ENCODE measurements around the gene RHOF. TPM values are rescaled to one million over a fixed set of nuclear protein-coding genes. Genes with fewer than 3 reads are reported as not detected.

The RHOF gene, protein sequence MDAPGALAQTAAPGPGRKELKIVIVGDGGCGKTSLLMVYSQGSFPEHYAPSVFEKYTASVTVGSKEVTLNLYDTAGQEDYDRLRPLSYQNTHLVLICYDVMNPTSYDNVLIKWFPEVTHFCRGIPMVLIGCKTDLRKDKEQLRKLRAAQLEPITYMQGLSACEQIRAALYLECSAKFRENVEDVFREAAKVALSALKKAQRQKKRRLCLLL
- total RNA-seq (100 to 1,000 TPM; 121 to 164 (median 134) TPM), polyA plus RNA-seq (100 to 1,000 TPM in 1 of 2 donors, 10 to 100 TPM in 1; 69.2 to 115 TPM), total RNA-seq (91.8 reads per million, percentile 83 among the genes with 10 or more reads in this experiment)

DNA sequence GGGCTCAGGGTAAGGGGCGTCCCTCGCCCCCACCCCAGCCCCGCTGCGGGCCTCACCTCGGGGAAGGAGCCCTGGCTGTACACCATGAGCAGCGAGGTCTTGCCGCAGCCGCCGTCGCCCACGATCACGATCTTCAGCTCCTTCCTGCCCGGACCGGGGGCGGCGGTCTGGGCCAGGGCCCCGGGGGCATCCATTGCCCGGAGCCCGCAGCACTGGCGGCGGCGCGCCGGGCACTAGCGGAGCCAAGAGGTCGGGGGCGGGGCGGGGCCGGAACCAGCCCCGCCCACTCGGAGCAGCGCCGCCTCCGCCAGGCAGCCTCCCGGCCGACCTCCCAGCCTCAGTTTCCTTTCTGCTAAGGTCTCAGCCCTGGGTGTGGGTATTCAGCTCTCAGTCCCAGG lies at the start of gene RHOF:
RHOF (minus strand) TSS at position 249 of the 398 bp plus-strand sequence; CDS start at position 194, 55 bp downstream.
- peak within 1 kb of the TSS; percentile 96 for H3K27ac ChIP-seq (ENCODE audit: low read depth, low read length)
- DNase-seq, result peak in 2 of 9 donors; percentile 57 to 79
- peaks cover 0 to 35% (median 0%) of the 10 kb centered on the region in 3 experiments for H3K36me3 ChIP-seq (ENCODE audit: control insufficient read depth in 2 of 3, insufficient read depth in 3 of 3, low read length in 3 of 3)
- peaks cover 0 to 11% (median 0%) of the 10 kb centered on the region in 11 donors for H3K9me3 Mint-ChIP-seq
- POLR2A ChIA-PET, result interaction anchor here (0.5 to 33.4 kb wide), 16 partner anchors 6 to 257 kb away, joined by 3 to 1941 read pairs (median 5); partner anchors contain the start of genes PSMD9, RHOF, SETD1B and TMEM120B
- H3K9me3 ChIP-seq (ENCODE audit: control insufficient read depth in 2 of 3, low read length in 3 of 3), result no peaks in the 10 kb centered on the region
- H3K4me1 Mint-ChIP-seq, result peaks cover 39 to 72% (median 59%) of the 10 kb centered on the region in 7 donors
- H3K27ac Mint-ChIP-seq, result peak within 1 kb of the TSS; percentile 95 to 100 (median 98)
- peaks cover 44 to 50% of the 10 kb centered on the region in 2 donors for H3K4me1 ChIP-seq (ENCODE audit: control insufficient read depth in 2 of 2, insufficient read depth in 2 of 2, low read length in 2 of 2)
- H3K27me3 ChIP-seq (ENCODE audit: control insufficient read depth in 2 of 2, insufficient read depth in 2 of 2, low read length in 2 of 2), result no peaks in the 10 kb centered on the region
- CTCF ChIA-PET, result interaction anchor here (1.0 to 14.9 kb wide), 23 partner anchors 14 to 314 kb away, joined by 3 to 609 read pairs (median 7); partner anchors contain the start of genes PSMD9, SETD1B and TMEM120B
- peak within 1 kb of the TSS; percentile 89 to 99 (median 96) for H3K4me3 Mint-ChIP-seq
- intact Hi-C loops (cut with micrococcal nuclease), result loop anchor here (5.0 kb wide), 5 partner anchors 81 to 391 kb away; partner anchors contain the start of genes MLXIP (in 1 of the 2), ORAI1 (in 1 of the 2), RNF34 (in 1 of the 2) and TMEM120B (in 1 of the 2)
- peak; percentile 16 for ATAC-seq
- H3K4me3 ChIP-seq (ENCODE audit: low read length), result peak within 1 kb of the TSS; percentile 99
- H3K27me3 Mint-ChIP-seq, result no peaks in the 10 kb centered on the region
- H3K36me3 Mint-ChIP-seq, result peaks cover 3 to 35% (median 7%) of the 10 kb centered on the region in 5 donors

DNA sequence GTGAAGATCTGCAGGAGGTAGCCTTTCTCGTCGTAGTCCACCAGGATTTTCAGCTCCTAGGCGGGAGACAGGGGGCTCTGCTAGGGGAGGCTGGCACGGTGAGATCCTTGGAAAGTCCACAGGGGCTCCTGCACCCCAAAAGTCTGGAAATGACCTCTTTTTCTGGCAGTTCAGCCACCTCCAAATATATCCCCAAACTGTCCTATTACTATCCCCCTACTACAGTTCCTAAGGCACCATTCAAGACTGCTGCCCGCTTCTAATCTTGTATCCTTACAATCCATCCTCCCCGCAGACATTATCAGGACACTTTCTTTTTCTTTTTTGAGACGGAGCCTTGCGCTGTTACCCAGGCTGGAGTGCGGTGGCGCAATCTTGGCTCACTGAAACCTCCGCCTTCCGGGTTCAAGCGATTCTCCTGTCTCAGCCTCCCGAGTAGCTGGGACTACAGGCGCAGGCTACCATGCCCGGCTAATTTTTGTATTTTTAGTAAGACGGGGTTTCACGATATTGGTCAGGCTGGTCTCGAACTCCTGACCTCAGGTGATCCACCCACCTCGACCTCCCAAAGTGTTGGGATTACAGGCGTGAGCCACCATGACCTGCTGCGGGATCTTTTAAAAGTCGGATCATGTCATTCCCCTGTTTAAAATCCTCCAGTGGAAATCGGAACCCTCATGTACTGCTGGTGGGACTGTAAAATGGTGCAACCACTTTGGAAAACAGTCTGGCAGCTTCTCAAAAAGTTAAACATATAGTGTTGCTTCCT lies 46.7 kb upstream of the RHOF start:
- intact Hi-C loops (cut with micrococcal nuclease), result loop anchor here (1.0 to 5.0 kb wide), 15 partner anchors 15 to 1153 kb away; partner anchors contain the start of genes CFAP251 (in 2 of the 2), DIABLO (in 2 of the 2), PSMD9 (in 2 of the 2) and TMEM120B (in 2 of the 2)
- Mint-ChIP-seq H3K36me3 (no peaks in the 10 kb centered on the region), H3K9me3 (peaks cover 0 to 2% (median 0%) of the 10 kb centered on the region in 11 donors), H3K4me1 (peaks cover 12 to 27% (median 18%) of the 10 kb centered on the region in 7 donors), H3K27me3 (no peaks in the 10 kb centered on the region), H3K4me3 (peak overlapping the region; percentile 96 to 100 (median 98)), H3K27ac (peak overlapping the region; percentile 87 to 96 (median 92))
- Histone ChIP-seq H3K9me3 (ENCODE audit: control insufficient read depth in 2 of 3, low read length in 3 of 3) (no peaks in the 10 kb centered on the region), H3K36me3 (ENCODE audit: control insufficient read depth in 2 of 3, insufficient read depth in 3 of 3, low read length in 3 of 3) (no peaks in the 10 kb centered on the region), H3K4me1 (ENCODE audit: control insufficient read depth in 2 of 2, insufficient read depth in 2 of 2, low read length in 2 of 2) (peaks cover 8 to 13% of the 10 kb centered on the region in 2 donors), H3K4me3 (ENCODE audit: low read length) (peak overlapping the region; percentile 91), H3K27ac (ENCODE audit: low read depth, low read length) (peak overlapping the region; percentile 58), H3K27me3 (ENCODE audit: control insufficient read depth in 2 of 2, insufficient read depth in 2 of 2, low read length in 2 of 2) (no peaks in the 10 kb centered on the region)
- ChIA-PET CTCF (interaction anchor here (1.5 kb wide), 1 partner anchor 44 kb away, joined by 7 read pairs; no protein-coding TSS in a partner anchor), POLR2A (interaction anchor here (0.6 to 4.3 kb wide), 7 partner anchors 38 to 265 kb away, joined by 3 to 32 read pairs (median 9); partner anchors contain the start of genes PSMD9, RHOF and TMEM120B)
- DNase-seq (no peak), ATAC-seq (no peak)

DNA sequence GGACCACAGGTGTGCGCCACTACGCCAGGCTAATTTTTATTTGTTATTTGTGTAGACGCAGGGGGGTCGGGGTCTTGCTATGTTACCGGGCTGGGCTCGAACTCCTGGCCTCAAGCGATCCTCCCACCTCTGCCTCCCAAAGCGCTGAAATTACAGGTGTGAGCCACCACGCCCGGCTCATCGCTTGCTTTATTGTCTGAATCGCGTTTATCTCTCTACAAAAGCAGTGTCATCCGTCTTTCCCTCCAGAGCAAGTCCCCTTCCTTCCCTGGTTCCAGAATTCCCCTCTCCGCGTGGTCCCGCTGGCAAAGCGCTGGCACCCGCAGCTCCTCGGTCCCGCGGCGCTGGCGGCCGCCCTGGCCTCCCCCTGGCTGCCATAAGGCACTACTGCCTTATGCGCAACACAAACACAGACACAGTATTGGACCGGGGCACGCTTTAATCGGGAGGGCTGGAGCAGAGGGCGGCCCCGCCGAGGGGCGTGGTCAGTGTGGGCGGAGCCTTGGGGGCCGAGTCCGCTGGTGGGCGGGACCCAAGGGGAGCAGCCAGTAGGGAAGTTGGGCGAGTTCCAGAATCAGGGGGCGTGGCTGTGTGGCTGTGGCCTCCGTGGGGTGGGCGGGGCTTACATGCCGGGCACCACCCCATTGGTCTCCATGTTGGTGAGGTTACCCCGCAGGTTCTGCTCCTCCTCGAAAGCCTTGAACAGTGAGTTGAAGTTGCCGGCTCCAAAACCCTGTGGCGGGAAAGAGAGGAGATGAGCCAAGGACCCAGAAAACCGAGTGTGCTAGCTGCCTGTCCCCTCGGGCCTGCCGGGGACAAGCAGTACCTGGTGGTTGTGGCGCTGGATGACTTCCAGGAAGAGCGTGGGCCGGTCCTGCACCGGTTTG lies 45.9 kb upstream of the RHOF start:
- H3K9me3 Mint-ChIP-seq, result peaks cover 0 to 2% (median 0%) of the 10 kb centered on the region in 11 donors
- POLR2A ChIA-PET, result interaction anchor here (0.6 to 4.3 kb wide), 8 partner anchors 12 to 266 kb away, joined by 3 to 32 read pairs (median 11); partner anchors contain the start of genes PSMD9, RHOF and TMEM120B
- H3K27ac Mint-ChIP-seq, result peak overlapping the region; percentile 87 to 96 (median 92)
- Histone ChIP-seq H3K9me3 (ENCODE audit: control insufficient read depth in 2 of 3, low read length in 3 of 3) (no peaks in the 10 kb centered on the region), H3K27ac (ENCODE audit: low read depth, low read length) (peak overlapping the region; percentile 58), H3K27me3 (ENCODE audit: control insufficient read depth in 2 of 2, insufficient read depth in 2 of 2, low read length in 2 of 2) (no peaks in the 10 kb centered on the region), H3K4me3 (ENCODE audit: low read length) (peak overlapping the region; percentile 91), H3K36me3 (ENCODE audit: control insufficient read depth in 2 of 3, insufficient read depth in 3 of 3, low read length in 3 of 3) (no peaks in the 10 kb centered on the region), H3K4me1 (ENCODE audit: control insufficient read depth in 2 of 2, insufficient read depth in 2 of 2, low read length in 2 of 2) (peaks cover 8 to 13% of the 10 kb centered on the region in 2 donors)
- ATAC-seq, result peak; percentile 100
- intact Hi-C loops (cut with micrococcal nuclease), result loop anchor here (1.0 to 5.0 kb wide), 15 partner anchors 15 to 1152 kb away; partner anchors contain the start of genes CFAP251 (in 2 of the 2), DIABLO (in 2 of the 2), PSMD9 (in 2 of the 2) and TMEM120B (in 2 of the 2)
- H3K27me3 Mint-ChIP-seq, result no peaks in the 10 kb centered on the region
- H3K36me3 Mint-ChIP-seq, result no peaks in the 10 kb centered on the region
- peak; percentile 98 to 100 (median 99) for DNase-seq
- CTCF ChIA-PET, result interaction anchor here (0.6 to 1.5 kb wide), 4 partner anchors 27 to 49 kb away, joined by 4 to 7 read pairs (median 4); partner anchors contain the start of gene PSMD9
- peak overlapping the region; percentile 96 to 100 (median 98) for H3K4me3 Mint-ChIP-seq
- H3K4me1 Mint-ChIP-seq, result peaks cover 12 to 27% (median 18%) of the 10 kb centered on the region in 7 donors

DNA sequence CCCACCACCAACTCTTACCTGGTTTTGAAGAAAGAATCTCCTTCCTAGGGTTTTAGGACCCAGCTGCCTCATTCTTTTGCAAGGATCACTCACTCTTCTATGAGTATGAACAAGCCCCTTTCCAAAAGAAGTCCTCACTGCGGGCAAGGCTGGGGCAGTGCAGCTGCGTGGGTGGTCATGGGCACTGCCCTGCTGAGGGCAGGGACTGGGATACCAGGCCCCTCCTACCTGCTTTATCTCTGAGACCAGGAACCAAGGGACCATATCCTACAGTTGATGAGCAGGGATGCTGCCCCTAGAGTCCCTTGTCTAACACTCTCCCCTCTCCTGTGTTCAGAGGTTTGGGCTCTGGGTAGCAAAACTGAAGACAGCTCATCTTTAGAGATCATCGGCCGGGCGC lies 44.6 kb upstream of the RHOF start:
- Mint-ChIP-seq H3K36me3 (peaks cover 0 to 2% (median 0%) of the 10 kb centered on the region in 5 donors), H3K27me3 (no peaks in the 10 kb centered on the region), H3K27ac (no peak overlapping the region), H3K9me3 (peaks cover 0 to 2% (median 0%) of the 10 kb centered on the region in 11 donors), H3K4me1 (peaks cover 12 to 25% (median 17%) of the 10 kb centered on the region in 7 donors), H3K4me3 (peak overlapping the region in 1 of 10 donors; percentile 96)
- Histone ChIP-seq H3K36me3 (ENCODE audit: control insufficient read depth in 2 of 3, insufficient read depth in 3 of 3, low read length in 3 of 3) (no peaks in the 10 kb centered on the region), H3K4me1 (ENCODE audit: control insufficient read depth in 2 of 2, insufficient read depth in 2 of 2, low read length in 2 of 2) (peaks cover 8 to 13% of the 10 kb centered on the region in 2 donors), H3K27ac (ENCODE audit: low read depth, low read length) (no peak overlapping the region), H3K4me3 (ENCODE audit: low read length) (no peak overlapping the region), H3K27me3 (ENCODE audit: control insufficient read depth in 2 of 2, insufficient read depth in 2 of 2, low read length in 2 of 2) (no peaks in the 10 kb centered on the region), H3K9me3 (ENCODE audit: control insufficient read depth in 2 of 3, low read length in 3 of 3) (no peaks in the 10 kb centered on the region)
- intact Hi-C loops (cut with micrococcal nuclease), result loop anchor here (2.0 to 5.0 kb wide), 5 partner anchors 13 to 1151 kb away; partner anchors contain the start of gene MLEC (in 1 of the 2)
- ATAC-seq, result no peak
- DNase-seq, result no peak
- POLR2A ChIA-PET, result interaction anchor here (0.8 to 4.3 kb wide), 6 partner anchors 11 to 126 kb away, joined by 4 to 32 read pairs (median 14); partner anchors contain the start of genes PSMD9, RHOF and TMEM120B
- CTCF ChIA-PET, result interaction anchor here (0.7 to 2.5 kb wide), 4 partner anchors 44 to 495 kb away, joined by 3 to 8 read pairs (median 4); partner anchors contain the start of genes PSMD9 and RHOF

DNA sequence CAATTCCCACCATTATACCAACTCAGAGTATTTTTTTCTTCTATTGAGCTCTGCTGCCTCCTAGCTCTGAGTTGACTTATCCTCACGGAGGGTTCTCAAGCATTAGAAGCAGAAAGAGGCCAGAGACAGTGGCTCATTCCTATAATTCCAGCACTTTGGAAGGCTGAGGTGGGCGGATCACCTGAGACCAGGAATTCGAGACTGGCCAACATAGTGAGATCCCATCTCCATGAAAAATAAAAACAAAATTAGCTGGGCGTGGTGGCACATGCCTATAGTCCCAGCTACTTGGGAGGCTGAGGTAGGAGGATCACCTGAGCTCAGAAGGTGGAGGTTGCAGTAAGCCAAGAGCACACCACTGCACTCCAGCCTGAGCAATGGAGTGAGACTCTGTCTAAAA lies 44.2 kb upstream of the RHOF start:
- no peaks in the 10 kb centered on the region for H3K27me3 Mint-ChIP-seq
- Histone ChIP-seq H3K36me3 (ENCODE audit: control insufficient read depth in 2 of 3, insufficient read depth in 3 of 3, low read length in 3 of 3) (no peaks in the 10 kb centered on the region), H3K9me3 (ENCODE audit: control insufficient read depth in 2 of 3, low read length in 3 of 3) (no peaks in the 10 kb centered on the region), H3K27me3 (ENCODE audit: control insufficient read depth in 2 of 2, insufficient read depth in 2 of 2, low read length in 2 of 2) (no peaks in the 10 kb centered on the region), H3K4me3 (ENCODE audit: low read length) (no peak overlapping the region), H3K4me1 (ENCODE audit: control insufficient read depth in 2 of 2, insufficient read depth in 2 of 2, low read length in 2 of 2) (peaks cover 8 to 13% of the 10 kb centered on the region in 2 donors), H3K27ac (ENCODE audit: low read depth, low read length) (no peak overlapping the region)
- peaks cover 0 to 3% (median 0%) of the 10 kb centered on the region in 5 donors for H3K36me3 Mint-ChIP-seq
- DNase-seq (no peak), ATAC-seq (no peak)
- POLR2A ChIA-PET, result interaction anchor here (0.8 to 4.3 kb wide), 6 partner anchors 10 to 126 kb away, joined by 4 to 32 read pairs (median 14); partner anchors contain the start of genes PSMD9, RHOF and TMEM120B
- peaks cover 0 to 2% (median 0%) of the 10 kb centered on the region in 11 donors for H3K9me3 Mint-ChIP-seq
- no peak overlapping the region for H3K27ac Mint-ChIP-seq
- CTCF ChIA-PET, result interaction anchor here (0.7 to 2.5 kb wide), 2 partner anchors 44 to 494 kb away, joined by 3 to 8 read pairs; partner anchors contain the start of gene RHOF
- intact Hi-C loops (cut with micrococcal nuclease), result loop anchor here (2.0 to 5.0 kb wide), 5 partner anchors 13 to 1150 kb away; partner anchors contain the start of gene MLEC (in 1 of the 2)
- peaks cover 12 to 21% (median 17%) of the 10 kb centered on the region in 7 donors for H3K4me1 Mint-ChIP-seq
- no peak overlapping the region for H3K4me3 Mint-ChIP-seq
